ENCODE results near the gene PBX4. TPM values are rescaled to one million over a fixed set of nuclear protein-coding genes. Genes with fewer than 3 reads are reported as not detected.

PBX4 gene
- total and polyA plus RNA-seq, 10 donors, result 4.4 to 17.8 (median 9.7) TPM

DNA sequence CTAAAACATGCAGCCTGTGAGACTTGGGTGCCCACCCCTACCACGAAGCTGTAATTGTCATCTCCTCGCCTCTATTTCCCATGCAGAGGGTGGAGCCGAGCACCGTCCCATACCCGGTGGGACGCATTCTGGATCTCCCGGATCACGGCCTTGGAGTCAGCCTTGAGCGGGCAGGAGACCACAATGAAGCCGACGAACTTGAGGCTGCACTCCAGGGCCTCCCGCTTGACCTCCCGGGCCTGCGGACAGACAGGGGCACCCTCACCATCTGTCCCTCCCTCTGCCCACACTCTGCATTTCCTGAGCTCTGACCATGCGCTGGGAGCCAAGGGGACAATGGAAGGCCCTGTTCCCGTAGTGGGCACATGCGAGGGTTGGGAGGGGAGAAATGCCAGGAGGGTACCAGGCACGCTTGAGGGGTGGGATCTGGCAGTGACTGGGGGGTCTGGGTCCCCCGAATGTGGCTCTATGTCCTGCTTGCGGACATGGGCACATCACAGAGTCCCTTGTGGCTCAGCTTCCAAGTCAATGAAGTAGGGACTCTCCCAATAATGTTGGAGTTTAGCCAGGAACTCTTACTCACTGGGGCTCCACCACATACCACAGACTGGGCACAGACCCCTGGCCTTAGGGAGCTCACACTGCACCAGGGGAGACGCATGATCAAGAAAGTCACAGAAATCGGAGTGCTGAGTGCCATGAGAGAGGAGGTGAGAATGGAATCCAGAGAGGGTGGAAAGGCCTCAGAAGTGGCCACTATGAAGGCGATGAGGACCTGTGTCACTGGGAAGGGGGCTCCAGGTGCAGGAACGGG lies 34.2 kb upstream of the PBX4 start:
- Histone ChIP-seq H3K36me3 (peaks cover 15 to 100% (median 98%) of the 10 kb centered on the region in 6 donors), H3K27ac (no peak overlapping the region), H3K4me3 (no peak overlapping the region), H3K27me3 (replicated peaks in 1 of 7) (no peaks in the 10 kb centered on the region), H3K9me3 (no peaks in the 10 kb centered on the region), H3K4me1 (no peaks in the 10 kb centered on the region)
- intact Hi-C loops (cut with DNase I; ENCODE audit: low total_unique reads), result no loop called here
- 91 to 95% (median 91%) methylated on average over 23 to 24 of the region's 24 CpGs for WGBS, 5 donors
- DNase-seq, result no peak
- TF ChIP-seq, protein P1, sequence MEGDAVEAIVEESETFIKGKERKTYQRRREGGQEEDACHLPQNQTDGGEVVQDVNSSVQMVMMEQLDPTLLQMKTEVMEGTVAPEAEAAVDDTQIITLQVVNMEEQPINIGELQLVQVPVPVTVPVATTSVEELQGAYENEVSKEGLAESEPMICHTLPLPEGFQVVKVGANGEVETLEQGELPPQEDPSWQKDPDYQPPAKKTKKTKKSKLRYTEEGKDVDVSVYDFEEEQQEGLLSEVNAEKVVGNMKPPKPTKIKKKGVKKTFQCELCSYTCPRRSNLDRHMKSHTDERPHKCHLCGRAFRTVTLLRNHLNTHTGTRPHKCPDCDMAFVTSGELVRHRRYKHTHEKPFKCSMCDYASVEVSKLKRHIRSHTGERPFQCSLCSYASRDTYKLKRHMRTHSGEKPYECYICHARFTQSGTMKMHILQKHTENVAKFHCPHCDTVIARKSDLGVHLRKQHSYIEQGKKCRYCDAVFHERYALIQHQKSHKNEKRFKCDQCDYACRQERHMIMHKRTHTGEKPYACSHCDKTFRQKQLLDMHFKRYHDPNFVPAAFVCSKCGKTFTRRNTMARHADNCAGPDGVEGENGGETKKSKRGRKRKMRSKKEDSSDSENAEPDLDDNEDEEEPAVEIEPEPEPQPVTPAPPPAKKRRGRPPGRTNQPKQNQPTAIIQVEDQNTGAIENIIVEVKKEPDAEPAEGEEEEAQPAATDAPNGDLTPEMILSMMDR (IDR thresholded peaks at IDR 0.05 in 8 of 11, conservative IDR thresholded peaks at IDR 0.05 in 3 of 11), result no peak
- TF ChIP-seq POLR2AphosphoS5 (IDR thresholded peaks at IDR 0.05), result peak in 2 of 3 donors; percentile 20 to 50

DNA sequence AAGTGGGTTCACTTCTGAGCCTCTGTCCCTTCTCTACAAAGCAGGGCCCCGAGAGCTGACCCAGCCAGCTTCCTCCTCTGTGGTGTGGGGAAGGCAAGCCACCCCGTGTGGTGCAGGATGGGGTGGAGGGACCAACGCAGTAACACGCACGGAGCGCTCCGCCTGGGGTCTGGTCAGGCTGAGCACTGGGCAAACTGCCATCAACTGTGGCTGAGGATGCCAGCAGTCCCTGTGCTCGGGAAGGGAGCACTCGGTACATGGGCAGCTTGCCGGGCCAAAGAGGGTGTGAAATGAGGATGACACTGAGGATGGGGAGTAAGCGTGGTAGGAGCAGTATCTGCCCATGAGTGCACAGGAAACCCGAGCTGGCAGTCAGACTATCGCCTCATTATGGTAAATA lies 32.6 kb upstream of the PBX4 start:
- 70 to 93% (median 73%) methylated on average over 13 of the region's 13 CpGs for WGBS, 5 donors
- no peaks in the 10 kb centered on the region for H3K4me1 ChIP-seq
- H3K36me3 ChIP-seq, result peaks cover 19 to 100% (median 98%) of the 10 kb centered on the region in 6 donors
- intact Hi-C loops (cut with DNase I; ENCODE audit: low total_unique reads), result no loop called here
- H3K4me3 ChIP-seq, result no peak overlapping the region
- DNase-seq, result no peak
- no peaks in the 10 kb centered on the region for H3K27me3 ChIP-seq (replicated peaks in 1 of 7)
- H3K27ac ChIP-seq, result no peak overlapping the region
- no peaks in the 10 kb centered on the region for H3K9me3 ChIP-seq
- TF ChIP-seq POLR2AphosphoS5 (IDR thresholded peaks at IDR 0.05), result peak in 1 of 3 donors; percentile 62
- TF ChIP-seq POLR2A (IDR thresholded peaks at IDR 0.05), result no peak

DNA sequence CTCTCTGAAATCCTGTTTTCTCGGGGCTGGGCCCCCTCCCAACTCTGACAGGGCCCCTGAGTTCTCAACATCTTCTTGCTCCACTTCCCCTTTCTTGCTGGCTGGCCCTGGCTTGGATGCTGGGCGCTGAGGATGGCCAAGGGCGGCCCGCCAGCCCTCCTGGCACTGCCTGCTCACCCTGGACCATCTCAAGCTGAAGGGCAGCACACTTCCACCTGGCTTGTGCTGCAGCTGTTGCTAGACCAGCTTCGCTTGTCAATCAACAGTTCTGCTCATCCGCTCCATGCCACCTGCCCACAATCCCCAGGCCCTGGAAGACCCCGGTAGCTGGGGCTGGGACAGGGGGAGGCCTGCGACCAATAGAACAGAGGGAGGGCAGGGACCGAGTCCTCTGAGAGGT lies 31.8 kb upstream of the PBX4 start:
- no peaks in the 10 kb centered on the region for H3K9me3 ChIP-seq
- intact Hi-C loops (cut with DNase I; ENCODE audit: low total_unique reads), result no loop called here

DNA sequence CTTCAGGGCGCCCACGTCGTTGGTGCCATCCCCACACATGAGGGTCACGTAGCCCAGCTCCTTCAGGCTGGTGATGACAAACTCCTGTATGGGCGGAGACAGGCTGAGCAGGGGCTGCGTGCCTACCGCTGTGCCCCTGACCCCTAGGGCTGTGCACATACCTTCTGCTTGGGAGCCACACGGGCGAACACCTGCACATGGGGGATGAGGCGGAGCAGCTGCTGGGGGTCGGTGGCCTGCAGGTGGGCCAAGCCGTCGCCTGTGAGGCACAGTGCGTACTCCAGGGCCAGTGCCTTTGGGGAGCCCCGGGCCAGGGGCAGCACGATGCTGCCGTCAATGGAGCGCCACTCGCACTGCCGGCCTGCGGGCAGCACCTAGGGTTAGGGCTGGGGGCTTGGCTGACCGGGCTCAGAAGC lies 31.1 kb upstream of the PBX4 start:
- no peak overlapping the region for H3K4me3 ChIP-seq
- peaks cover 0 to 1% (median 0%) of the 10 kb centered on the region in 6 donors for H3K4me1 ChIP-seq
- H3K36me3 ChIP-seq, result peaks cover 11 to 100% (median 98%) of the 10 kb centered on the region in 6 donors
- no peaks in the 10 kb centered on the region for H3K27me3 ChIP-seq (replicated peaks in 1 of 7)
- 92 to 95% (median 94%) methylated on average over 10 to 22 of the region's 22 CpGs for WGBS, 5 donors
- intact Hi-C loops (cut with DNase I; ENCODE audit: low total_unique reads), result no loop called here
- H3K27ac ChIP-seq, result no peak overlapping the region
- no peaks in the 10 kb centered on the region for H3K9me3 ChIP-seq
- DNase-seq, result no peak
- TF ChIP-seq POLR2AphosphoS5 (IDR thresholded peaks at IDR 0.05) (peak in 1 of 3 donors; percentile 71), POLR2A (IDR thresholded peaks at IDR 0.05) (no peak)

More for the DNA sequence above, 31.8 kb upstream of the PBX4 start:
- TF ChIP-seq POLR2A (IDR thresholded peaks at IDR 0.05), result no peak
- peak in 2 of 3 donors; percentile 23 to 32 for TF ChIP-seq POLR2AphosphoS5 (IDR thresholded peaks at IDR 0.05)
- TF ChIP-seq, protein P1 (IDR thresholded peaks at IDR 0.05 in 8 of 11, conservative IDR thresholded peaks at IDR 0.05 in 3 of 11), result no peak
- no peaks in the 10 kb centered on the region for H3K27me3 ChIP-seq (replicated peaks in 1 of 7)
- no peak for DNase-seq
- no peak overlapping the region for H3K4me3 ChIP-seq
- WGBS, 5 donors, result 76 to 91% (median 89%) methylated on average over 6 to 9 of the region's 9 CpGs
- no peaks in the 10 kb centered on the region for H3K4me1 ChIP-seq
- H3K36me3 ChIP-seq, result peaks cover 17 to 100% (median 98%) of the 10 kb centered on the region in 6 donors
- no peak overlapping the region for H3K27ac ChIP-seq

DNA sequence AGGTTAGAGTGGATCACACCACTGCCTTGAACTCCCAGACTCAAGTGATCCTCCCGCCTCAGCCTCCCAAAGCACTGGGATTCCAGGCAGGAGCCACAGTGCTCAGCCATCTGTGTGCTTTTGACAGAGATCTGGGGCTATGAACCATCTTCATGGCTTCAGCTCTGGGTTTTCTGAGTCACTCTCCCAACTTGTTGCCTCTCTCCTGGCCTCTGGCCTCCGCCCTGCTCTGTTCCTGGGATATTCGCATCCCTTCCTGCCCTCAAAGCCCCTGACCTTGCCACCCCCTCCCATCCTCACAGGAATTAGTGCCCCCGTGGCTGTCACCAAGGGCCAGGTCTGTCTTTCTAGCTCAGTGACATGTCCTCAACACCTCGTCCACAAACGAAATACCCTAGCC lies 30.7 kb upstream of the PBX4 start:
- H3K27me3 ChIP-seq (replicated peaks in 1 of 7), result no peaks in the 10 kb centered on the region
- peaks cover 0 to 5% (median 1%) of the 10 kb centered on the region in 6 donors for H3K4me1 ChIP-seq
- no peak overlapping the region for H3K4me3 ChIP-seq
- DNase-seq, result no peak
- no peak for TF ChIP-seq POLR2AphosphoS5 (IDR thresholded peaks at IDR 0.05)
- TF ChIP-seq, protein P1 (IDR thresholded peaks at IDR 0.05 in 8 of 11, conservative IDR thresholded peaks at IDR 0.05 in 3 of 11), result no peak
- no peak for TF ChIP-seq POLR2A (IDR thresholded peaks at IDR 0.05)
- intact Hi-C loops (cut with DNase I; ENCODE audit: low total_unique reads), result no loop called here
- WGBS, 5 donors, result 82 to 95% (median 90%) methylated on average over 6 of the region's 6 CpGs
- no peak overlapping the region for H3K27ac ChIP-seq
- no peaks in the 10 kb centered on the region for H3K9me3 ChIP-seq
- peaks cover 10 to 100% (median 98%) of the 10 kb centered on the region in 6 donors for H3K36me3 ChIP-seq
